Sigmoid colon (tissue), 7 donors: ENCODE data around the gene JAKMIP1. TPM values are rescaled to one million over a fixed set of nuclear protein-coding genes. Genes with fewer than 3 reads are reported as not detected.

Source experiments
- DNase-seq: peaks from one replicate; pipeline ENCODE4 v3.0.0-alpha.2; 2019
- H3K27ac ChIP-seq, 4 donors: fragments of 200-600 bp; sonication (generic); one replicate each; pipeline ENCODE4 v1.5.1; 2016 to 2019; ENCODE audit warnings: mild to moderate bottlenecking in 1 of 4
- H3K27me3 ChIP-seq, 3 donors: fragments of 200-600 bp; sonication (generic); one replicate each; pipeline ENCODE4 v1.5.1; 2019; ENCODE audit warnings: mild to moderate bottlenecking in 1 of 3
- H3K36me3 ChIP-seq, 4 donors: fragments of 200-600 bp; sonication (generic); one replicate each; pipeline ENCODE4 v1.5.1; 2016 to 2019
- H3K4me1 ChIP-seq, 4 donors: fragments of 200-600 bp; sonication (generic); one replicate each; pipeline ENCODE4 v1.5.1; 2017 to 2019
- H3K4me3 ChIP-seq, 4 donors: fragments of 200-600 bp; sonication (generic); one replicate each; pipeline ENCODE4 v1.5.1; 2017 to 2019; ENCODE audit warnings: mild to moderate bottlenecking in 2 of 4, moderate library complexity in 1 of 4
- H3K9me3 ChIP-seq, 4 donors: fragments of 200-600 bp in 3 of 4; sonication (generic) in 3 of 4; one replicate each; pipeline versions ENCODE4 v1.5.1 to v1.6.1; 2013 to 2019
- EP300 ChIP-seq, 4 donors: sonication (generic); formaldehyde crosslinking; IDR thresholded peaks; one replicate each; pipeline ENCODE4 v1.6.1; 2017; ENCODE audit warnings: antibody characterized with exemption in 4 of 4
- POLR2A ChIP-seq, 2 donors: fragments of 450-650 bp; IDR thresholded peaks; one replicate each; pipeline ENCODE4 v1.6.1; 2016; ENCODE audit warnings: antibody characterized with exemption in 2 of 2, mild to moderate bottlenecking in 2 of 2, moderate library complexity in 2 of 2
- POLR2AphosphoS5 ChIP-seq, 4 donors: sonication (generic); formaldehyde crosslinking; IDR thresholded peaks; one replicate each; pipeline ENCODE4 v1.6.1; 2017; ENCODE audit warnings: antibody characterized with exemption in 4 of 4
- WGBS, 2 donors: extraction: QIAGEN DNeasy Blood & Tissue Kit; methylation state at CpG; one replicate each; pipeline ENCODE4 v1.1.7; 2013; 5-methylcytosine and 5-hydroxymethylcytosine counted together
- intact Hi-C: fragments of 100-400 bp; cut with DNase I; formaldehyde crosslinking; loops from one replicate; pipeline ENCODE4 v1.15.1; 2023
- polyA plus RNA-seq, 3 donors: library from polyadenylated mRNA; stranded (reverse); fragments of 200-250 nt; gene quantifications; one replicate each; pipeline ENCODE4 v1.2.3, GENCODE V29; 2013
- total RNA-seq, 4 donors: library from RNA; depleted of rRNA; stranded (reverse); fragments of >200 nt; gene quantifications; one replicate each; pipeline ENCODE4 v1.1.0, GENCODE V29; 2016
- TF ChIP-seq, protein P1 (sequence below), 4 experiments: fragments of 450-650 bp in 3 of 4; fragments of 200-600 bp in 1 of 4; IDR thresholded peaks; one replicate each; pipeline ENCODE4 v1.5.1; 2016 to 2019; ENCODE audit warnings: antibody characterized with exemption in 4 of 4, mild to moderate bottlenecking in 3 of 4, moderate library complexity in 2 of 4
- donor health status: healthy with polysubstance abuse.
- donor health status: Bipolar disorder and iron deficiency.
- donor health status: healthy.

Gene JAKMIP1
- total and polyA plus RNA-seq, 7 donors, result 0.49 to 3.9 (median 1.8) TPM; not detected in 2

DNA sequence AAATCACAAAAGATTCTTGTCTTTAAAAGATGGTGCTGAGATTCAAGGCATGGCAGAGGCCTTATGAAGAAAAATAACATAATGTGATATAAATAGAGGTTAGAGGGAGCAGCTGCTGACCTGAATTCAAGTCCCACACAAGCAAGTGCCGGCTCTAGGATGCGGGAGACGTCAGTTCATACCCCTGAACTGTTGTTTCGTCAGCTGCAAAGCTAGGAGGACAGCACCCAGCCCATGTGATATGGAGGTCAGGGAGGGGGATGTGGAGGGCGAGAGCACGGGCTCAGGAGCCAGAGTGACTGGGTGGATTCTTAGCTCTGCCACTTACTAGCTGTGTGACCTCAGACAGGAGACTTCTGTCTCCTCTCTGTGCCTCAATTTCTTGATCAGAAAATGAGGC lies 77.9 kb downstream of the JAKMIP1 start:
- H3K4me1 ChIP-seq, result no peaks in the 10 kb centered on the region
- no peaks in the 10 kb centered on the region for H3K9me3 ChIP-seq
- DNase-seq, result no peak
- H3K27ac ChIP-seq, result no peak overlapping the region
- WGBS, 2 donors, result 66 to 77% methylated on average over 6 of the region's 6 CpGs
- no peaks in the 10 kb centered on the region for H3K27me3 ChIP-seq
- H3K36me3 ChIP-seq, result no peaks in the 10 kb centered on the region
- no peak for TF ChIP-seq POLR2A (IDR thresholded peaks at IDR 0.05)
- TF ChIP-seq, protein P1, sequence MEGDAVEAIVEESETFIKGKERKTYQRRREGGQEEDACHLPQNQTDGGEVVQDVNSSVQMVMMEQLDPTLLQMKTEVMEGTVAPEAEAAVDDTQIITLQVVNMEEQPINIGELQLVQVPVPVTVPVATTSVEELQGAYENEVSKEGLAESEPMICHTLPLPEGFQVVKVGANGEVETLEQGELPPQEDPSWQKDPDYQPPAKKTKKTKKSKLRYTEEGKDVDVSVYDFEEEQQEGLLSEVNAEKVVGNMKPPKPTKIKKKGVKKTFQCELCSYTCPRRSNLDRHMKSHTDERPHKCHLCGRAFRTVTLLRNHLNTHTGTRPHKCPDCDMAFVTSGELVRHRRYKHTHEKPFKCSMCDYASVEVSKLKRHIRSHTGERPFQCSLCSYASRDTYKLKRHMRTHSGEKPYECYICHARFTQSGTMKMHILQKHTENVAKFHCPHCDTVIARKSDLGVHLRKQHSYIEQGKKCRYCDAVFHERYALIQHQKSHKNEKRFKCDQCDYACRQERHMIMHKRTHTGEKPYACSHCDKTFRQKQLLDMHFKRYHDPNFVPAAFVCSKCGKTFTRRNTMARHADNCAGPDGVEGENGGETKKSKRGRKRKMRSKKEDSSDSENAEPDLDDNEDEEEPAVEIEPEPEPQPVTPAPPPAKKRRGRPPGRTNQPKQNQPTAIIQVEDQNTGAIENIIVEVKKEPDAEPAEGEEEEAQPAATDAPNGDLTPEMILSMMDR (IDR thresholded peaks at IDR 0.05), result no peak
- no peak for TF ChIP-seq EP300 (IDR thresholded peaks at IDR 0.05)
- TF ChIP-seq POLR2AphosphoS5 (IDR thresholded peaks at IDR 0.05), result no peak
- no peak overlapping the region for H3K4me3 ChIP-seq
- intact Hi-C loops, result no loop called here

DNA sequence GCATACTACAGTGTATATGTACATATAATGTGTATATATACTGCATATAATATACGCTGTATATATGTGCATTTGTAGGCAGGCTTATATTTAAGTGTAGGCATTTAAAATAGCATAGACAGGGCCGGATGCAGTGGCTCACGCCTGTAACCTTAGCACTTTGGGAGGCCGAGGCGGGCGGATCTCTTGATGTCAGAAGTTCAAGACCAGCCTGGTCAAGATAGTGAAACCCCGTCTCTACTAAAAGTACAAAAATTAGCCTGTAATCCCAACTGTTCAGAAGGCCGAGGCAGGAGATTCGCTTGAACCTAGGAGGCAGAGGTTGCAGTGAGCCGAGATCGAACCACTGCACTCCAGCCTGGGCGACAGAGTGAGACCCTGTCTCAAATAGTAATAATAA lies 78.4 kb downstream of the JAKMIP1 start:
- WGBS, 2 donors, result 87 to 92% methylated on average over 12 of the region's 12 CpGs
- DNase-seq, result no peak

DNA sequence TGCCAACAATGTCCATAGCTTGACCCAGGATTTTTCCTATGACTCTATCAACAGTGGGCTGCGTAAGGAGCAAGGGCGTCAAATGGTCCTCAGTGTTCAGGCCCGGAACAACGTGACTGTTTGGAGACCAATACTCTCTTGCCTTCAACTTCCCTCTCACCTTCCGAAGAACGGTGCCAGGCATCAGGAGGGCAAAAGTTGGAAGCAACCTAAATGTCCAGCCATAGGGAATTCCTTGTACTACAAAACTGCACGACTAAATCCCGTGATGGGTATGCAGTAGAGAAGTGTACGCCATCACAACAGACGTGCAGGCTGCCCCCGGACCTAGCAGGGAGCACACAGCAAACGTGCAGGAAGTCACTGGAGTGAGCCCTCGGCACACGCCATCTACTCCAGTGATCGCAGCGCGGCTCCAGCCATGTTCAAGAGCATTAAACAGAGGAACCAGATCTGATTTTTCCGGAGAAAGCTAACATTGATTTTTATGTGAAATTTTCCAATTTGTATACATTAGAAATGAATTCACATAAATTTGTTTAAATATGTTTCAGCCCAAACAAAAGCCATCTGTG lies 79.0 kb downstream of the JAKMIP1 start:
- H3K9me3 ChIP-seq, result no peaks in the 10 kb centered on the region
- intact Hi-C loops, result no loop called here
- H3K4me1 ChIP-seq, result no peaks in the 10 kb centered on the region
- TF ChIP-seq POLR2A (IDR thresholded peaks at IDR 0.05), result no peak
- no peak overlapping the region for H3K27ac ChIP-seq
- WGBS, 2 donors, result 87 to 91% methylated on average over 18 of the region's 18 CpGs
- no peak overlapping the region for H3K4me3 ChIP-seq
- DNase-seq, result no peak
- peaks cover 0 to 7% (median 0%) of the 10 kb centered on the region in 3 donors for H3K27me3 ChIP-seq
- no peaks in the 10 kb centered on the region for H3K36me3 ChIP-seq

More for the DNA sequence above, 78.4 kb downstream of the JAKMIP1 start:
- intact Hi-C loops, result no loop called here
- Histone ChIP-seq H3K27ac (no peak overlapping the region), H3K27me3 (peaks cover 0 to 2% (median 0%) of the 10 kb centered on the region in 3 donors), H3K36me3 (no peaks in the 10 kb centered on the region), H3K9me3 (no peaks in the 10 kb centered on the region), H3K4me3 (no peak overlapping the region), H3K4me1 (no peaks in the 10 kb centered on the region)
- TF ChIP-seq EP300 (IDR thresholded peaks at IDR 0.05) (no peak), POLR2A (IDR thresholded peaks at IDR 0.05) (no peak), POLR2AphosphoS5 (IDR thresholded peaks at IDR 0.05) (no peak)
- TF ChIP-seq, protein P1 (IDR thresholded peaks at IDR 0.05), result no peak

DNA sequence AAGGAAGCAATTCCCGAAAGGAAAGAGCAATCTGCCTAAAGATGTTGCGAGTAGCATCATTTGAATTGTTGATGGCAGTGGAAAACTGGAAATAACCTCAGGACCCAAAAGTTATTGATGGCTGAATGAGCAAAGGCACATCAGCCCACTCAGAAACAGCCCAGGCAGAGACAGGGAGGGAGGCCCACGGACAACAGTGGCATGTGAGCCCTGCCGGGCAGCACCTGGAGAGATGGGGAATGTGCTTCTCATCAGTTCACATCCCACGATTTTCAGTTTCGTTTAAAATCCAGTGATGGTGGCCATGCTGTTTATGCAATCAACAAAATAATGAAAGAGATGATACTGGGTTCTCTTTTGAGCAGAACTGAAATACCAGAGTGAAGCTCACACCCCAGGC lies 80.0 kb downstream of the JAKMIP1 start:
- 64 to 66% methylated on average over 6 of the region's 6 CpGs for WGBS, 2 donors
- peaks cover 0 to 13% (median 0%) of the 10 kb centered on the region in 3 donors for H3K27me3 ChIP-seq
- no peak overlapping the region for H3K27ac ChIP-seq
- intact Hi-C loops, result no loop called here
- no peaks in the 10 kb centered on the region for H3K4me1 ChIP-seq
- TF ChIP-seq POLR2AphosphoS5 (IDR thresholded peaks at IDR 0.05), result no peak
- no peak for TF ChIP-seq EP300 (IDR thresholded peaks at IDR 0.05)
- TF ChIP-seq, protein P1 (IDR thresholded peaks at IDR 0.05), result no peak
- no peak for TF ChIP-seq POLR2A (IDR thresholded peaks at IDR 0.05)
- no peak for DNase-seq
- no peak overlapping the region for H3K4me3 ChIP-seq
- no peaks in the 10 kb centered on the region for H3K36me3 ChIP-seq
- H3K9me3 ChIP-seq, result no peaks in the 10 kb centered on the region

DNA sequence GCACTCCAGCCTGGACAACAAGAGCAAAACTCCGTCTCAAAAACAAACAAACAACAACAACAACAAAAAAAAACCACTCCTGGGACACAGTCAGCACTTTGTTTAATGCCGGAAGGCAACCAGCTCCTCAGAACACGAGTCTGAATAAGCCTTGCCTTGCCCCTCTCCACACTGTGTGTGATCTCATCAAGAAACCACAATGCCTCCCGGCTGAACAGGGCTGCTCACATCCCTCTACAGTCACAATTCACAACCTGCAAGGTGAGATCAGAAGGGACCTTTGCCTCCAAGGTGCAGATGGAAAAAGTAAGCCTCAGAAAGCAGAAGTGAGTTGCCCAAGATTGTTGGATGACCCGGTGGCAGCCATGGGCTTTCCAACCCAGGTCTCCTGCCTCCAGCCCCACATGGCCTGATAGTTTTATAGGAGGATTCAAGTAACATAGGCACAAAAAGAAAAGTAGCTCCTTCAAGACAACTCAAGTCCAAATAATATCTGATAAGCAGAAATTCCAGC lies 80.8 kb downstream of the JAKMIP1 start:
- peaks cover 0 to 13% (median 0%) of the 10 kb centered on the region in 3 donors for H3K27me3 ChIP-seq
- H3K27ac ChIP-seq, result no peak overlapping the region
- no peaks in the 10 kb centered on the region for H3K36me3 ChIP-seq
- 47 to 65% methylated on average over 5 of the region's 5 CpGs for WGBS, 2 donors
- no peaks in the 10 kb centered on the region for H3K9me3 ChIP-seq
- H3K4me1 ChIP-seq, result no peaks in the 10 kb centered on the region
- intact Hi-C loops, result no loop called here
- TF ChIP-seq, protein P1 (IDR thresholded peaks at IDR 0.05), result no peak
- TF ChIP-seq POLR2AphosphoS5 (IDR thresholded peaks at IDR 0.05) (no peak), EP300 (IDR thresholded peaks at IDR 0.05) (no peak), POLR2A (IDR thresholded peaks at IDR 0.05) (no peak)
- DNase-seq, result no peak
- H3K4me3 ChIP-seq, result no peak overlapping the region
